Trophoblast cell (in vitro differentiated cells and primary cell): ENCODE data around the gene RBFA.

Source experiments
- DNase-seq, 2 donors: peaks; one replicate each; pipeline ENCODE4 v3.0.0-alpha.2; 2016
- H2AFZ ChIP-seq: 2 replicates; pipeline ENCODE4 v1.6.1; 2013; ENCODE audit warnings: low read length, moderate library complexity, mild to moderate bottlenecking; ENCODE audit not compliant: insufficient read depth, poor library complexity
- H2AK5ac ChIP-seq: 2 replicates; pipeline ENCODE4 v1.6.1; 2013; ENCODE audit warnings: mild to moderate bottlenecking, low read length
- H2BK120ac ChIP-seq: 2 replicates; pipeline ENCODE4 v1.6.1; 2013; ENCODE audit warnings: low read length, mild to moderate bottlenecking, moderate library complexity; ENCODE audit not compliant: insufficient read depth, poor library complexity
- H2BK12ac ChIP-seq: 2 replicates; pipeline ENCODE4 v1.6.1; 2013; ENCODE audit warnings: mild to moderate bottlenecking, low read length, moderate library complexity
- H2BK5ac ChIP-seq: 2 replicates; pipeline ENCODE4 v1.6.1; 2013; ENCODE audit warnings: low read length, low read depth, moderate library complexity, mild to moderate bottlenecking; ENCODE audit not compliant: poor library complexity
- H3K14ac ChIP-seq: 2 replicates; pipeline ENCODE4 v1.6.1; 2013; ENCODE audit warnings: mild to moderate bottlenecking, low read length
- H3K18ac ChIP-seq: 2 replicates; pipeline ENCODE4 v1.6.1; 2013; ENCODE audit warnings: mild to moderate bottlenecking, low read length
- H3K23ac ChIP-seq: 2 replicates; pipeline ENCODE4 v1.6.1; 2013; ENCODE audit warnings: low read length
- H3K27ac ChIP-seq: 2 replicates; pipeline ENCODE4 v1.5.1; 2013; ENCODE audit warnings: low read depth, mild to moderate bottlenecking, inconsistent platforms, low read length, moderate library complexity
- H3K27me3 ChIP-seq: 2 replicates; pipeline ENCODE4 v1.6.1; 2013; ENCODE audit warnings: inconsistent platforms, mild to moderate bottlenecking, low read length, moderate library complexity; ENCODE audit not compliant: insufficient read depth
- H3K36me3 ChIP-seq, 2 experiments: 1 replicate in 1 of 2; 2 replicates in 1 of 2; pipeline ENCODE4 v1.6.1; 2013; ENCODE audit warnings: low read length in 2 of 2, mild to moderate bottlenecking in 2 of 2, moderate library complexity in 1 of 2; ENCODE audit not compliant: insufficient read depth in 2 of 2, control insufficient read depth in 1 of 2
- H3K4ac ChIP-seq: 2 replicates; pipeline ENCODE4 v1.6.1; 2013; ENCODE audit warnings: low read depth, mild to moderate bottlenecking, low read length, moderate library complexity
- H3K4me1 ChIP-seq, 2 experiments: 1 replicate in 1 of 2; 2 replicates in 1 of 2; pipeline ENCODE4 v1.6.1; 2013; ENCODE audit warnings: low read length in 2 of 2, mild to moderate bottlenecking in 2 of 2, moderate library complexity in 1 of 2; ENCODE audit not compliant: insufficient read depth in 2 of 2, control insufficient read depth in 1 of 2
- H3K4me2 ChIP-seq: 2 replicates; pipeline ENCODE4 v1.6.1; 2013; ENCODE audit warnings: inconsistent platforms, mild to moderate bottlenecking, low read length, moderate library complexity
- H3K4me3 ChIP-seq: 2 replicates; pipeline ENCODE4 v1.5.1; 2013; ENCODE audit warnings: mild to moderate bottlenecking, low read depth, low read length, inconsistent platforms
- H3K79me1 ChIP-seq: one replicate; pipeline ENCODE4 v1.6.1; 2013; ENCODE audit warnings: low read length
- H3K79me2 ChIP-seq: 2 replicates; pipeline ENCODE4 v1.6.1; 2013; ENCODE audit warnings: low read length, mild to moderate bottlenecking; ENCODE audit not compliant: control insufficient read depth, insufficient read depth, poor library complexity
- H3K9ac ChIP-seq: 2 replicates; pipeline ENCODE4 v1.6.1; 2013; ENCODE audit warnings: mild to moderate bottlenecking, low read length
- H3K9me3 ChIP-seq: 2 replicates; pipeline ENCODE4 v1.6.1; 2013; ENCODE audit warnings: low read depth, mild to moderate bottlenecking, control low read depth, inconsistent platforms, low read length; ENCODE audit not compliant: insufficient read depth
- H4K12ac ChIP-seq: 2 replicates; pipeline ENCODE4 v1.6.1; 2013; ENCODE audit warnings: low read depth, mild to moderate bottlenecking, low read length, moderate library complexity
- H4K8ac ChIP-seq: 2 replicates; pipeline ENCODE4 v1.6.1; 2013; ENCODE audit warnings: low read depth, mild to moderate bottlenecking, low read length, moderate library complexity
- H4K91ac ChIP-seq: one replicate; pipeline ENCODE4 v1.6.1; 2013; ENCODE audit warnings: low read depth, mild to moderate bottlenecking, low read length, moderate library complexity
- WGBS: extraction: QIAGEN DNeasy Blood & Tissue Kit; methylation state at CpG from one replicate; pipeline ENCODE4 v1.1.7; 2013; ENCODE audit warnings: missing lambda C conversion rate; ENCODE audit not compliant: insufficient read length, insufficient coverage; ENCODE audit errors: extremely low coverage; 5-methylcytosine and 5-hydroxymethylcytosine counted together

The RBFA gene

DNA sequence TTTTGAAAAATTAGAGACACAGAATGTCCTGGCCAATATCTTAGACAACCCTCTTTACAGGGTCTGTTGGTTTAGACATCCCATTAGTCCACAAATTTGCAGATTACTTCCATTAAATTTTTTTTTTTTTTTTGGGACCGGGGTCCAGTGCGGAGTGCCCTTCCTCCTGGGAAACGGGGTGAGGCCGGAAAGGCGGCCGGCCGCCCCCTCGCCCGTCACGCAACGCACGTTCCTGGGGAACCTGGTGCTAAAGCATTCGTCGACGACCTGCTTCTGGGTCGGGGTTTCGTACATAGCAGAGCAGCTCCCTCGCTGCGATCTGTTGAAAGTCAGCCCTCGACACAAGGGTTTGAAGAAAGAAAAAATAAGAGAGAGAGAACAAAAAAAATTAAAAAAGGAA, 21.5 kb upstream of the RBFA start:
- no peak overlapping the region for H4K91ac ChIP-seq
- H3K18ac ChIP-seq: no peak overlapping the region
- H3K27me3 ChIP-seq: no peaks in the 10 kb centered on the region
- no peaks in the 10 kb centered on the region for H3K79me1 ChIP-seq
- H2BK5ac ChIP-seq: no peak overlapping the region
- no peak overlapping the region for H2AFZ ChIP-seq
- H3K4me2 ChIP-seq: no peak overlapping the region
- no peak overlapping the region for H3K4me3 ChIP-seq
- peaks cover 0 to 2% of the 10 kb centered on the region in 2 experiments for H3K4me1 ChIP-seq
- H3K27ac ChIP-seq: no peak overlapping the region
- WGBS: no CpG with 5 or more reads among the region's 20 CpGs
- peaks cover 18% of the 10 kb centered on the region for H3K9me3 ChIP-seq
- no peaks in the 10 kb centered on the region for H3K79me2 ChIP-seq
- H4K8ac ChIP-seq: no peak overlapping the region
- H3K14ac ChIP-seq: no peak overlapping the region
- no peak for DNase-seq
- H4K12ac ChIP-seq: no peak overlapping the region
- H2AK5ac ChIP-seq: no peak overlapping the region
- H2BK12ac ChIP-seq: no peak overlapping the region
- H3K36me3 ChIP-seq: no peaks in the 10 kb centered on the region
- H3K4ac ChIP-seq: no peak overlapping the region
- H2BK120ac ChIP-seq: no peak overlapping the region
- no peak overlapping the region for H3K23ac ChIP-seq
- H3K9ac ChIP-seq: no peak overlapping the region

DNA sequence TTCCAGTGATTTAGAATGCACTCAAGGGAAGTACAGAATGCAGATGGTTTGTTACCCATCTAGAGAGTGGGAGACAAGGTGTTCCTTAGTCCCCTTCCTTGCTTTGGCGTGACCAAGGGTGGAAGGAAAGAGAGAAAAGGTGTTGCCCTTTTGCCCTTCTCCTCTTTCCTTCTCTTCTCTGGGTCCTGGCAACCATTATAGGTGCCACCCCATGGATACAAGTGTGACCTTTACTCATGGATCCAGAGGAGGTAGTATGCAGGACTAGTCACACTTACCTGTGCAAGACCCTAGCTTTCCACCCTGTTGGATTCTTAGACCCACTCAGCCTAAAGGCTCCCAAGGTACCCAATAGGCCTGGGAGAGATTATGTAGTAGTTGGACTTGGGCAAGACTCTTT, 11.6 kb upstream of the RBFA start:
- no peaks in the 10 kb centered on the region for H3K4me1 ChIP-seq
- H3K27ac ChIP-seq: no peak overlapping the region
- peak in 1 of 2 donors; percentile 26 for DNase-seq
- no peak overlapping the region for H3K4ac ChIP-seq
- no peak overlapping the region for H3K23ac ChIP-seq
- no peak overlapping the region for H2BK5ac ChIP-seq
- H3K9ac ChIP-seq: no peak overlapping the region
- no peak overlapping the region for H2AFZ ChIP-seq
- H4K91ac ChIP-seq: no peak overlapping the region
- H3K36me3 ChIP-seq: no peaks in the 10 kb centered on the region
- peaks cover 18% of the 10 kb centered on the region for H3K9me3 ChIP-seq
- no peak overlapping the region for H2BK12ac ChIP-seq
- no peak overlapping the region for H4K8ac ChIP-seq
- no peak overlapping the region for H2BK120ac ChIP-seq
- H3K4me2 ChIP-seq: no peak overlapping the region
- H2AK5ac ChIP-seq: no peak overlapping the region
- H3K79me1 ChIP-seq: no peaks in the 10 kb centered on the region
- no peak overlapping the region for H3K14ac ChIP-seq
- no CpG with 5 or more reads among the region's 1 CpG for WGBS
- no peaks in the 10 kb centered on the region for H3K27me3 ChIP-seq
- H3K18ac ChIP-seq: no peak overlapping the region
- no peaks in the 10 kb centered on the region for H3K79me2 ChIP-seq
- no peak overlapping the region for H4K12ac ChIP-seq
- no peak overlapping the region for H3K4me3 ChIP-seq

DNA sequence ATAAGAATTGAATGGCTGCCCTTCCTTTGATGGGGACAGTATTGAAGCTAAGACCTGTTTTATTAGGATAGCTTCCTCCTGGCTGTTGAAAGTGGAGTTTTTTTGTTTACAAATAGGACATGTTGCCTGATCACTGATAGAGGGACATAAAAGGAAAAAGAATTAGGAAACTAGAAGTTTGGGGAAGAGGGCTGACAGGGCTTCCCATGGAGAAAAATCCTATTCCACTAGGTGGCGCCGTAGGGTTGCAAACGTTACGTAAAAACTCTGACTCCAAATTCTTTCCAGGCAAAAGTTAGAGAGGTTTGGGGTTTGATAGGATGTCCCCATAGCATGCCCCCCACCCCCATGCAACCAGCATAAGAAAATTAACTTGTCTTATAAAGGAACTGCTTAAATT, 11.1 kb upstream of the RBFA start:
- no peak overlapping the region for H2BK5ac ChIP-seq
- H4K91ac ChIP-seq: no peak overlapping the region
- no peak overlapping the region for H2BK120ac ChIP-seq
- no peak overlapping the region for H3K4ac ChIP-seq
- H3K36me3 ChIP-seq: no peaks in the 10 kb centered on the region
- no peak overlapping the region for H3K4me2 ChIP-seq
- H4K12ac ChIP-seq: no peak overlapping the region
- no peak overlapping the region for H3K9ac ChIP-seq
- no peaks in the 10 kb centered on the region for H3K4me1 ChIP-seq
- no peak overlapping the region for H3K23ac ChIP-seq
- H2AFZ ChIP-seq: no peak overlapping the region
- H3K27ac ChIP-seq: no peak overlapping the region
- no peak overlapping the region for H2AK5ac ChIP-seq
- H3K9me3 ChIP-seq: peaks cover 18% of the 10 kb centered on the region
- H3K18ac ChIP-seq: no peak overlapping the region
- WGBS: no CpG with 5 or more reads among the region's 4 CpGs
- H3K79me2 ChIP-seq: no peaks in the 10 kb centered on the region
- DNase-seq: peak in 1 of 2 donors; percentile 9
- H2BK12ac ChIP-seq: no peak overlapping the region
- no peaks in the 10 kb centered on the region for H3K79me1 ChIP-seq
- H3K4me3 ChIP-seq: no peak overlapping the region
- H3K27me3 ChIP-seq: no peaks in the 10 kb centered on the region
- no peak overlapping the region for H3K14ac ChIP-seq
- no peak overlapping the region for H4K8ac ChIP-seq

DNA sequence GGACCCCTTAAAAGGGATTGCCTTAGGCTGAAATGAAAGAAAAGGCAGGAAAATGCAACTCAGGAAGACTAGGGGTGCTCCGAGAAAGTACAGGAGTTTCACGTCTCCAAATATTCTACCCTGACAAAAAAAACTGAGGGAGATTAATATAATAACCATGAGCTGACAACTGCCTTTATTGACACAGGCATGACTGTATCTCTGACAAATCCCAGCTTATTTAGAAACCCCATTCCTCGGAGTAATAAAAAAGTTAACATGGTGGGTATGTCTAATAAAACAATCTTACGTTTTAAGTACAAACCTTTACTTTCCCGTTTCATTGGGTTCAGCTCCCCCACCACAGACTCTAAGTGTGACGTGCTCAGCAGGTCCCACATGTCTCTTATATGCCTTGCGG, 7.9 kb upstream of the RBFA start:
- no peak overlapping the region for H4K91ac ChIP-seq
- H3K4me2 ChIP-seq: no peak overlapping the region
- no peak overlapping the region for H3K18ac ChIP-seq
- no peaks in the 10 kb centered on the region for H3K79me2 ChIP-seq
- no peak for DNase-seq
- H2AK5ac ChIP-seq: no peak overlapping the region
- no peak overlapping the region for H2BK12ac ChIP-seq
- H3K79me1 ChIP-seq: no peaks in the 10 kb centered on the region
- no peak overlapping the region for H3K4me3 ChIP-seq
- no peak overlapping the region for H2BK5ac ChIP-seq
- H3K27ac ChIP-seq: no peak overlapping the region
- H3K4me1 ChIP-seq: no peaks in the 10 kb centered on the region
- no peak overlapping the region for H3K4ac ChIP-seq
- H3K9me3 ChIP-seq: peaks cover 16% of the 10 kb centered on the region
- no peak overlapping the region for H4K12ac ChIP-seq
- no peaks in the 10 kb centered on the region for H3K27me3 ChIP-seq
- no peak overlapping the region for H4K8ac ChIP-seq
- WGBS: no CpG with 5 or more reads among the region's 7 CpGs
- H3K23ac ChIP-seq: no peak overlapping the region
- H3K9ac ChIP-seq: no peak overlapping the region
- H3K36me3 ChIP-seq: no peaks in the 10 kb centered on the region
- H2AFZ ChIP-seq: no peak overlapping the region
- no peak overlapping the region for H2BK120ac ChIP-seq
- H3K14ac ChIP-seq: no peak overlapping the region
